Activated T-helper 9 cell treated with anti-CD3 and anti-CD28 coated beads, Interleukin-2, amount 50 U/mL, for 16 hours (primary cell): ENCODE measurements around the gene RUFY2.
"Not testable (repeated sequence)": the region's sequence is repeated elsewhere in the genome, so short reads cannot be mapped to it uniquely, and the experiment has no call there.

Source experiments
- DNase-seq: peaks from one replicate; pipeline ENCODE4 v3.0.0-alpha.2; 2020; ENCODE audit warnings: low read depth

Gene RUFY2

GRCh38 chr10:68327889-68328786 lies 78.9 kb downstream of the RUFY2 start:
- DNase-seq, result no peak

- not testable (repeated sequence) for DNase-seq
Observed at GRCh38 chr10:68324396-68324795, 82.7 kb downstream of the RUFY2 start.

GRCh38 chr10:68318331-68319059 lies 88.6 kb downstream of the RUFY2 start:
- DNase-seq, result no peak

GRCh38 chr10:68315582-68315981 lies 91.5 kb downstream of the RUFY2 start:
- DNase-seq, result no peak

- DNase-seq, result not testable (repeated sequence)
Observed at GRCh38 chr10:68314930-68315329, 92.1 kb downstream of the RUFY2 start.

GRCh38 chr10:68310531-68310930 lies 96.5 kb downstream of the RUFY2 start:
- no peak for DNase-seq

- no peak for DNase-seq
Observed at GRCh38 chr10:68305854-68306253, 101.2 kb downstream of the RUFY2 start.

- DNase-seq, result no peak
Observed at GRCh38 chr10:68303849-68304412, 103.1 kb downstream of the RUFY2 start.

- no peak for DNase-seq
Observed at GRCh38 chr10:68302871-68303270, 104.2 kb downstream of the RUFY2 start.

GRCh38 chr10:68302503-68302823 lies 104.6 kb downstream of the RUFY2 start:
- no peak for DNase-seq

- no peak for DNase-seq
Observed at GRCh38 chr10:68301790-68302502, 105.1 kb downstream of the RUFY2 start.

- DNase-seq, result no peak
Observed at GRCh38 chr10:68301301-68301700, 105.8 kb downstream of the RUFY2 start.

- no peak for DNase-seq
Observed at GRCh38 chr10:68296843-68297663, 110.0 kb downstream of the RUFY2 start.
